Activated T-cell treated with anti-CD3 and anti-CD28 coated beads, Interleukin-2, amount 50 U/mL, for 72 hours (primary cell): ENCODE data around the gene DDX52. TPM values are rescaled to one million over a fixed set of nuclear protein-coding genes. Genes with fewer than 3 reads are reported as not detected.
"Not testable (repeated sequence)": the region's sequence is repeated elsewhere in the genome, so short reads cannot be mapped to it uniquely, and the experiment has no call there.

Source experiments
- ATAC-seq, 2 donors: fragments of 150-1000 bp; cut with Tn5 transposase; replicated peaks in 1 of 2; 2 replicates each; pipeline ENCODE4 v1.10.0; 2021; ENCODE audit warnings: moderate library complexity in 2 of 2, mild to moderate bottlenecking in 1 of 2
- DNase-seq, 2 donors: peaks; one replicate each; pipeline ENCODE4 v3.0.0; 2021 to 2022; ENCODE audit warnings: mixed read lengths in 1 of 2
- H3K27ac Mint-ChIP-seq: one replicate; pipeline ENCODE4 v1.8.0; 2022; ENCODE audit warnings: mild to moderate bottlenecking, moderate library complexity, mixed read lengths
- H3K27me3 Mint-ChIP-seq: one replicate; pipeline ENCODE4 v1.8.0; 2022; ENCODE audit warnings: low read depth, mixed read lengths
- H3K36me3 Mint-ChIP-seq, 2 donors: one replicate each; pipeline ENCODE4 v1.8.0; 2022; ENCODE audit warnings: mixed read lengths in 2 of 2, mild to moderate bottlenecking in 1 of 2; ENCODE audit not compliant: insufficient read depth in 2 of 2
- H3K4me1 Mint-ChIP-seq: one replicate; pipeline ENCODE4 v1.8.0; 2022; ENCODE audit warnings: low read depth, mixed read lengths
- H3K4me3 Mint-ChIP-seq, 2 donors: one replicate each; pipeline ENCODE4 v1.8.0; 2022; ENCODE audit warnings: mild to moderate bottlenecking in 2 of 2, mixed read lengths in 2 of 2, moderate library complexity in 2 of 2
- H3K9me3 Mint-ChIP-seq, 2 donors: one replicate each; pipeline ENCODE4 v1.8.0; 2022; ENCODE audit warnings: mixed read lengths in 2 of 2
- total RNA-seq, 2 donors: library from RNA; stranded (reverse); gene quantifications; one replicate each; pipeline ENCODE4 v1.2.3, GENCODE V29; 2022

Gene DDX52
- total RNA-seq, 2 donors from 2014 or later, result 29.1 to 33.5 TPM

DNA sequence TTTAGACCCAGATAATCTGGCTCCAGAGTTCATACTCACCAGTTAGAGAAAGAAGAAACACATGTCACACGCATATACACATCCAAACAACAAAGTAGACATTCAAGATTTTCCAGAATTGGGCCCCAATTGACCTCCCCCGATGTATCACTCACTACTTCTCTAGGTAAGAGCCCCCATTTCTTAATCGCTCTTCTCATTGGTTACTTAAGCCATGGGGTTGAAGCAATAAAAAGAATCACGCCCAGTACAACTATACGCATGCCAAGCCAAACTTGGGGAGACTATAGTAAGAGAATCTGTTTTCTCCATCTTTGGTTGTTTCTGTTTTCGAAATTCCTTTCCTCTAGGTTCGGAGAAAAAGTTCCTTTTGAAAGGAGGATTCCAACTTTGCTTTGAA, 565 bp downstream of the DDX52 start:
- DNase-seq, result no peak
- H3K36me3 Mint-ChIP-seq, result peaks cover 7 to 19% of the 10 kb centered on the region in 2 donors
- H3K4me3 Mint-ChIP-seq, result peak overlapping the region; percentile 92 to 94
- peaks cover 54% of the 10 kb centered on the region for H3K4me1 Mint-ChIP-seq
- peak; percentile 46 to 60 for ATAC-seq
- H3K27me3 Mint-ChIP-seq, result peaks cover 32% of the 10 kb centered on the region
- no peaks in the 10 kb centered on the region for H3K9me3 Mint-ChIP-seq
- H3K27ac Mint-ChIP-seq, result peak overlapping the region; percentile 93

- peak overlapping the region in 1 of 2 donors; percentile 66 for H3K4me3 Mint-ChIP-seq
- H3K36me3 Mint-ChIP-seq, result peaks cover 10 to 26% of the 10 kb centered on the region in 2 donors
- ATAC-seq, result no peak
- H3K4me1 Mint-ChIP-seq, result peaks cover 54% of the 10 kb centered on the region
- H3K9me3 Mint-ChIP-seq, result no peaks in the 10 kb centered on the region
- peak overlapping the region; percentile 90 for H3K27ac Mint-ChIP-seq
- DNase-seq, result no peak
- peaks cover 14% of the 10 kb centered on the region for H3K27me3 Mint-ChIP-seq
Measured at GRCh38 chr17:37640015-37640414, 3.2 kb downstream of the DDX52 start.

DNA sequence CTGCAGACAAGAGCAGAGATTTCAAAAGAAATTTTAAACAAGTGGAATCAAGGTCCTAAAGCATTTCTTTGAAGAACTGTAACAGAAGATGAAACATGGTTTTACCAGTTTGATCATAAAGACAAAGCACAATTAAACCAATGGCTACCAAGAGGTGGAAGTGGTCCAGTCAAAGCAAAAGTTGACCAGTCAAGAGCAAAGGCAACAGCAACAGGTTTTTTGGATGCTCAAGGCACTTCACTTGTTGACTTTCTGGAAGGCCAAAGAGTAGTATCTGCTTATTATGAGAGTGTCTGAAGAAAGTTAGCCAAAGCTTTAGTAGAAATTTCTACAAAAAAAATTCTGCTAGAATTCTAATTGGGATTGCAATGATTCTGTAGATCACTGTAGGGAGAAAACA, 5.3 kb downstream of the DDX52 start:
- H3K9me3 Mint-ChIP-seq, result no peaks in the 10 kb centered on the region
- peaks cover 10 to 30% of the 10 kb centered on the region in 2 donors for H3K36me3 Mint-ChIP-seq
- H3K4me3 Mint-ChIP-seq, result no peak overlapping the region
- H3K4me1 Mint-ChIP-seq, result peaks cover 37% of the 10 kb centered on the region
- DNase-seq (no peak), ATAC-seq (no peak)
- H3K27me3 Mint-ChIP-seq, result no peaks in the 10 kb centered on the region
- H3K27ac Mint-ChIP-seq, result no peak overlapping the region

DNA sequence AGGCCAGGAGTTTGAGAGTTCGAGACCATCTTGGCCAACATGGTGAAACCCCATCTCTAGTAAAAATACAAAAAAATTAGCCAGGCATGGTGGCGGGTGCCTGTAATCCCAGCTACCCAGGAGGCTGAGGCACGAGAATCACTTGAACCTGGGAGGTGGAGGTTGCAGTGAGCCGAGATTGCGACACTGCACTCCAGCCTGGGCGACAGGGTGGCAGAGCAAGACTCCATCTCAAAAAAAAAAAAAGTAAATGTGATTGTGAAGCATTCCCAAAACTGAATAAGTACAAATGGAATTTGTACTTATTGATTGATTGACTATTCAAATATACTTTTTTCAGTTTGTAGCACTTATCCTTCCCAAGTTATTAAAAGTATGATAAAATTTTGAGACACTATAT, 26.8 kb downstream of the DDX52 start:
- not testable (repeated sequence) for H3K36me3 Mint-ChIP-seq, ATAC-seq, H3K4me1 Mint-ChIP-seq, H3K4me3 Mint-ChIP-seq, H3K9me3 Mint-ChIP-seq, H3K27me3 Mint-ChIP-seq, DNase-seq
- H3K27ac Mint-ChIP-seq, result peak overlapping the region; percentile 25

DNA sequence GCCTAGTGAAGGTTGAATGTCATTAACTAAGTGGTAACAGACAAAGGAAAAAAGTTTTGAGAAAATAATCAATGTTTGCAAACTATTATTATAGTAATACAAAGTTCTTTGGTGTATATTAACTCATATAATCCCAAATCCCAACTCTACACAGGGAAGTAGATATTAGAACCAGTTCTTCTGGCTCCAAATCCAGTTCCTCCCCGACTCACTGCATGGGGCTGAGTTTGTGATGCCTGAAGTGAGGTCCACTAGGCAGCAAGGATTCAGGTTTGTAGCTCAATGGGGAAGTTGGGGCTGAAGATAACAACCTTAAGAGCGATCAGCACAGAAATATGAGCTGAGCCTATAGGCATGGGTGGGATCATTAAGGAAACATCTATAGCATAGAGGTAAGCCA, 28.4 kb downstream of the DDX52 start:
- H3K4me1 Mint-ChIP-seq, result peaks cover 3% of the 10 kb centered on the region
- H3K4me3 Mint-ChIP-seq, result no peak overlapping the region
- peaks cover 2% of the 10 kb centered on the region in 2 donors for H3K36me3 Mint-ChIP-seq
- no peak for ATAC-seq
- no peak for DNase-seq
- H3K27ac Mint-ChIP-seq, result no peak overlapping the region
- no peaks in the 10 kb centered on the region for H3K9me3 Mint-ChIP-seq
- no peaks in the 10 kb centered on the region for H3K27me3 Mint-ChIP-seq

DNA sequence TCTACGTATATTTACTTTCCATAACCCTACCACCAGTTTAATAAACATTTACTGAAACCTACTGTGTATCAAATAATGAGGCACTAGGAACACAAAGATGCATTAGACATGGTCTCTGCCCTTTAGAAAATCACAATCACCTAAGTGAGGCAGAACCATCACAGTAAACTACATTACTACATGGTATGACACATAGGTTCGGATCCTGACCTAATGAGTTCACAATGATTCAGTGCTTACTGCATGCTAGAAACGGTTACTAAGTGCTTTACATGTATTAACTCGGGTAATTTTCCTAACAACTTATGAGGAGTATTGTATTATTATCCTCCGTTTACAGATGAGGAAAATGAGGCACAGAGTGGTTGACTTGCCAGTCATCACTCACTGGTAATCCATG, 28.9 kb downstream of the DDX52 start:
- ATAC-seq (no peak), DNase-seq (no peak)
- Mint-ChIP-seq H3K9me3 (no peaks in the 10 kb centered on the region), H3K4me3 (no peak overlapping the region), H3K4me1 (peaks cover 7% of the 10 kb centered on the region), H3K27ac (no peak overlapping the region), H3K27me3 (no peaks in the 10 kb centered on the region), H3K36me3 (peaks cover 2% of the 10 kb centered on the region in 2 donors)

DNA sequence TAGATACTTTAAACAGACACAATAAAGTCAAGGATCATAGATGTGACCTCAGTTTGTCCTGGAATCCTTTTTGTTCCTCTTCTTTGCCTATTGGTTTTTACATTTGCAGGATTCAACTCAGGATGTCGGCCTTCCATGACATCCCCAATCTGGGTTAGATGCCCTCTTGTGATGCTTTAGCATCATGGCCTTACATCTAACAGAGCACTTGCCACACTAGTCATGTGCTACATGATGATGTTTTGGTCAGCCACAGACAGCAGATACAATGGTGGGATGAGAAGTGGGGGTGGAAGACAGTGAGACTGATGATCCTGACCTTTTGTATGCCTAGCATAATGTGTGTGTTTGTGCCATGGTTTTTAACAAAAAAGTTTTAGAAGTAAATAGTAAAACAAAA, 32.3 kb downstream of the DDX52 start:
- peaks cover 2 to 3% of the 10 kb centered on the region in 2 donors for H3K36me3 Mint-ChIP-seq
- DNase-seq (no peak), ATAC-seq (no peak)
- H3K4me1 Mint-ChIP-seq, result peaks cover 27% of the 10 kb centered on the region
- no peaks in the 10 kb centered on the region for H3K27me3 Mint-ChIP-seq
- no peak overlapping the region for H3K27ac Mint-ChIP-seq
- H3K9me3 Mint-ChIP-seq, result no peaks in the 10 kb centered on the region
- peak overlapping the region in 1 of 2 donors; percentile 46 for H3K4me3 Mint-ChIP-seq

GRCh38 chr17:37610041-37610420, 33.2 kb downstream of the DDX52 start:
- H3K36me3 Mint-ChIP-seq, DNase-seq, H3K9me3 Mint-ChIP-seq, H3K27me3 Mint-ChIP-seq, ATAC-seq: not testable (repeated sequence)
- H3K27ac Mint-ChIP-seq, result peak overlapping the region; percentile 87
- peaks cover 37% of the 10 kb centered on the region for H3K4me1 Mint-ChIP-seq
- H3K4me3 Mint-ChIP-seq, result peak overlapping the region; percentile 80 to 96

GRCh38 chr17:37609170-37610040, 33.8 kb downstream of the DDX52 start, which contains the start of gene SYNRG:
SYNRG (minus strand) TSS chr17:37609418; CDS start chr17:37609355, 63 bp downstream.
- Mint-ChIP-seq H3K4me1 (peaks cover 43% of the 10 kb centered on the region), H3K27me3 (no peaks in the 10 kb centered on the region), H3K4me3 (peak within 1 kb of the TSS; percentile 80 to 96), H3K9me3 (no peaks in the 10 kb centered on the region), H3K36me3 (peaks cover 2 to 10% of the 10 kb centered on the region in 2 donors), H3K27ac (peak within 1 kb of the TSS; percentile 97)
- peak; percentile 96 to 99 for DNase-seq
- peak; percentile 88 to 91 for ATAC-seq

DNA sequence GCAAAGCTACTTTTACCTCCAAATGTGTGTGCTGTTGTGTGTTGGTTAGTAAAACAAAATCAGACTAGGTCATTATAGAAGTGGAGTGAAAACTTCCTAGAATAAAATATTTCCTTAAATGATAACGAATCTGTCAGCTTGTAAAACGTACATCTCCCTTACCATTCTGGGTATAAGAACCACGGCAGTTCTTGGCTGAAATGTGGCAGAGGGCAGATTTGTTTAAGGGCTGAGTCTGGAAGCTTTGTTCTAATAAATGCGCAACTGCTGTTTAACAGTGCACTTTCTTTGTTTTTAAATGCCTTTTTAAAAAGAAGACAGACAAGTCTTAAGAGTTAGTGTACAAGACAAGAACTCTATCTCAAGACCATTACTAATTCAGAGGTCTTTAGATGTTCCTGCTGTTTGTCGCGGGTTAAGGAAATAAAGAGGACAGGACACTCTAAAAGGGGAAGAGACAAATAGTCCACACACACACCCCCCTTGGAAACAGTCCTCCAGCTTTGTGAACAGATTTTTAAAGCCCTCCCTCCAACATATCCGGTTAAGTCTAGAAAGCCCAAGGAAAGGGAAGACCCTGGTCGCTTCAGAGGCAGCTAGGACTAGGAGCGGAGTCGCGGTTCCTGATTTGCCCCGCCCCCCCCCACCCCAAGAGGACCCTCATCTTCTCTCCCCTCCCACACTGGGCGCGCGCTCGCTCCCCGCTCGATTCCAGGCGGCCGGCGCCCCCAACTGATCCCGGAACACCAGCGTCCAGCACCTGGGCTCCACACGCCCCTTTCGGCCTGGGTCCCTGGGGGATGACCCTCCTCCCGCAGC, 34.7 kb downstream of the DDX52 start:
- Mint-ChIP-seq H3K4me3 (peak overlapping the region; percentile 80 to 96), H3K36me3 (peaks cover 6 to 13% of the 10 kb centered on the region in 2 donors), H3K27ac (peak overlapping the region; percentile 97), H3K9me3 (no peaks in the 10 kb centered on the region), H3K27me3 (no peaks in the 10 kb centered on the region), H3K4me1 (peaks cover 51% of the 10 kb centered on the region)
- ATAC-seq, result peak; percentile 14 to 16
- DNase-seq, result no peak

- H3K4me3 Mint-ChIP-seq, result peak overlapping the region; percentile 80 to 96
- DNase-seq (peak; percentile 28 to 33), ATAC-seq (no peak)
- H3K27me3 Mint-ChIP-seq, result no peaks in the 10 kb centered on the region
- peak overlapping the region; percentile 97 for H3K27ac Mint-ChIP-seq
- H3K9me3 Mint-ChIP-seq, result no peaks in the 10 kb centered on the region
- H3K36me3 Mint-ChIP-seq, result peaks cover 6 to 15% of the 10 kb centered on the region in 2 donors
- H3K4me1 Mint-ChIP-seq, result peaks cover 59% of the 10 kb centered on the region
Measured at GRCh38 chr17:37607637-37608331, 35.5 kb downstream of the DDX52 start.

GRCh38 chr17:37605813-37606505, 37.3 kb downstream of the DDX52 start:
- Mint-ChIP-seq H3K27me3 (no peaks in the 10 kb centered on the region), H3K9me3 (no peaks in the 10 kb centered on the region), H3K4me1 (peaks cover 66% of the 10 kb centered on the region), H3K27ac (peak overlapping the region; percentile 97), H3K4me3 (peak overlapping the region; percentile 80 to 96), H3K36me3 (peaks cover 6 to 15% of the 10 kb centered on the region in 2 donors)
- DNase-seq (peak; percentile 56 to 64), ATAC-seq (peak; percentile 31 to 46)
